NCI-H748 treated with DMSO at 0.1 percent for 48 hours (cell line): Measurements from ENCODE around the gene DND1.
"Not testable (repeated sequence)": the region's sequence is repeated elsewhere in the genome, so short reads cannot be mapped to it uniquely, and the experiment has no call there.

Source experiments
- DNase-seq: peaks from one replicate; lab custom pipeline; 2025; lab: John Stamatoyannopoulos, UW

The DND1 gene

GRCh38 chr5:140673187-140673976 is at the start of gene DND1:
TSS of gene DND1 (minus strand) at chr5:140673576. CDS start at chr5:140673542, 34 bp downstream.
- DNase-seq, result no peak

GRCh38 chr5:140721395-140721794 is 48.0 kb upstream of the DND1 start:
- not testable (repeated sequence) for DNase-seq

GRCh38 chr5:140720738-140721137 is 47.4 kb upstream of the DND1 start:
- DNase-seq, result not testable (repeated sequence)

GRCh38 chr5:140718266-140718592 is 44.9 kb upstream of the DND1 start:
- no peak for DNase-seq

GRCh38 chr5:140716238-140716637 is 42.9 kb upstream of the DND1 start:
- DNase-seq, result not testable (repeated sequence)

GRCh38 chr5:140713562-140714094 is 40.3 kb upstream of the DND1 start:
- DNase-seq, result no peak

- no peak for DNase-seq
These were observed 38.4 kb upstream of the DND1 start for GRCh38 chr5:140711794-140712193.

- peak; percentile 91 for DNase-seq
These were observed 37.6 kb upstream of the DND1 start for GRCh38 chr5:140710899-140711552.

GRCh38 chr5:140708787-140709186 is 35.4 kb upstream of the DND1 start:
- DNase-seq, result not testable (repeated sequence)

- DNase-seq, result no peak
These were observed 34.4 kb upstream of the DND1 start for GRCh38 chr5:140707812-140708211.

- peak; percentile 91 for DNase-seq
These were observed 27.1 kb upstream of the DND1 start, which contains the start of gene ZMAT2 for GRCh38 chr5:140700177-140701144. TSS of gene ZMAT2 (plus strand) at chr5:140700447. CDS start at chr5:140700461, 14 bp downstream.

GRCh38 chr5:140696891-140697492 is 23.6 kb upstream of the DND1 start:
- DNase-seq, result no peak

- no peak for DNase-seq
These were observed 20.9 kb upstream of the DND1 start for GRCh38 chr5:140694276-140694675.

GRCh38 chr5:140690941-140691924 is 17.9 kb upstream of the DND1 start, which contains the start of the genes HARS1 and HARS2:
TSS of gene HARS1 (minus strand) at chr5:140691370. CDS start at chr5:140691304, 66 bp downstream.
TSS of gene HARS2 (plus strand) at chr5:140691455. CDS start at chr5:140691649, 194 bp downstream.
- peak; percentile 80 for DNase-seq

- DNase-seq, result no peak
These were observed 17.1 kb upstream of the DND1 start for GRCh38 chr5:140690376-140690932.

GRCh38 chr5:140678993-140679392 is 5.6 kb upstream of the DND1 start:
- DNase-seq, result no peak

GRCh38 chr5:140677947-140678346 is 4.6 kb upstream of the DND1 start:
- no peak for DNase-seq

- no peak for DNase-seq
These were observed 1.3 kb upstream of the DND1 start for GRCh38 chr5:140674629-140675028.

GRCh38 chr5:140674211-140674610 is 835 bp upstream of the DND1 start:
- no peak for DNase-seq
